Measurements from ENCODE around the gene TPSG1.
"Not testable (repeated sequence)": the region's sequence is repeated elsewhere in the genome, so short reads cannot be mapped to it uniquely, and the experiment has no call there.

The TPSG1 gene

GRCh38 chr16:1193143-1193824, 31.8 kb downstream of the TPSG1 start:
- no peak for DNase-seq

GRCh38 chr16:1192384-1193073, 32.5 kb downstream of the TPSG1 start:
- no peak for DNase-seq

- not testable (repeated sequence) for DNase-seq
Measured at GRCh38 chr16:1190789-1191188, 34.3 kb downstream of the TPSG1 start.

GRCh38 chr16:1189455-1189854, 35.6 kb downstream of the TPSG1 start:
- DNase-seq, result no peak

- no peak for DNase-seq
Measured at GRCh38 chr16:1188432-1189189, 36.5 kb downstream of the TPSG1 start.

GRCh38 chr16:1185460-1186207, 39.4 kb downstream of the TPSG1 start:
- not testable (repeated sequence) for DNase-seq

GRCh38 chr16:1184980-1185379, 40.1 kb downstream of the TPSG1 start:
- DNase-seq, result no peak

GRCh38 chr16:1184156-1184868, 40.8 kb downstream of the TPSG1 start:
- no peak for DNase-seq

GRCh38 chr16:1182950-1183907, 41.8 kb downstream of the TPSG1 start:
- DNase-seq, result no peak

- DNase-seq, result no peak
Measured at GRCh38 chr16:1182316-1182671, 42.8 kb downstream of the TPSG1 start.

- DNase-seq, result no peak
Measured at GRCh38 chr16:1181404-1182315, 43.4 kb downstream of the TPSG1 start.

- no peak for DNase-seq
Measured at GRCh38 chr16:1180549-1181403, 44.3 kb downstream of the TPSG1 start.

GRCh38 chr16:1178295-1178910, 46.7 kb downstream of the TPSG1 start:
- DNase-seq, result no peak

GRCh38 chr16:1177750-1178149, 47.3 kb downstream of the TPSG1 start:
- DNase-seq, result no peak

- DNase-seq, result no peak
Measured at GRCh38 chr16:1177053-1177452, 48.0 kb downstream of the TPSG1 start.

GRCh38 chr16:1176280-1176897, 48.7 kb downstream of the TPSG1 start:
- DNase-seq, result no peak

GRCh38 chr16:1175566-1176279, 49.3 kb downstream of the TPSG1 start:
- no peak for DNase-seq

Data from NCI-H446 (cell line).